GM10266 (cell line): Measurements from ENCODE around the gene UVRAG.

Experiments
- DNase-seq: peaks from one replicate; pipeline ENCODE4 v3.0.0; 2012; ENCODE audit errors: extremely low spot score
- CTCF ChIP-seq: IDR thresholded peaks from 2 replicates; pipeline ENCODE4 v1.5.1; 2012; ENCODE audit warnings: mild to moderate bottlenecking, low read depth; ENCODE audit not compliant: control insufficient read depth, insufficient read depth; ENCODE audit errors: missing control alignments

UVRAG gene

GRCh38 chr11:76159303-76159937 lies 344.4 kb downstream of the UVRAG start:
- TF ChIP-seq CTCF, result no peak

GRCh38 chr11:76159983-76160661 lies 345.1 kb downstream of the UVRAG start:
- TF ChIP-seq CTCF, result no peak
- DNase-seq, result no peak

More at GRCh38 chr11:76159303-76159937, 344.4 kb downstream of the UVRAG start:
- DNase-seq, result no peak

GRCh38 chr11:76160856-76161255 lies 345.8 kb downstream of the UVRAG start:
- no peak for DNase-seq
- TF ChIP-seq CTCF, result no peak

DNA sequence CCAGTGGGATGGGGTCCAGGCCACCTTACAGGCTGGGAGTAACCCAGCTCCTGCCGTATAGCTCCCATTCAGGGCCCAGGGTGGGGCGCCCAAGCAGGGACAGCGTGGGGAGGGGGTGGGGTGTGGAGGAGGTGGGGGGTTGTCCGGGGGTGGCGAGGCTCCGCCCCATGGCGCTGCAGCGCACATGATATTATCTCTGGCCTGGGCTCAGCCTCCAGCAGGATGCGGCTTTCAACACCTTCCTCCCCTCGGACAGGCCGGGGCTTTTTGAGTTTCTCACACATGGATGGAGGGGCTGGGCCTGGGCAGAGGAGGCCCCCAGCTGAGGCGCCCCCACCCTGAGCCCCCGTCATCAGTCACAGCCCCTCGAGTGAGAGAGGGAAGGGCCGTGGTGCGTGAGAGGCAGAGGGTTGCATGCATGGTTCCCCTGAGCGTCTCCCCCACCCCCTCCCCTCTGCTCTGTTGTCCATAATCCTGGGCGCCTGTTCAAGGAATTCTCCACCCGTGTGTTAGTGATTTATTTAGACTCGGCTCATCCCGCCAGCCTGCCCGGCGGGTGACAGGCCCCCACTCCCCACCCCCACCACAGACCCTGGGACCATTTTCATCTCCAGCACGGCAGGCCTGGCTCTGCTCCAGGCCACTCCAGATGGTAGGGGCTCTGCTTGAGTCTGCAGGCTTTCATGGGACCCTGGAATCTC lies 346.4 kb downstream of the UVRAG start:
- no peak for DNase-seq

DNA sequence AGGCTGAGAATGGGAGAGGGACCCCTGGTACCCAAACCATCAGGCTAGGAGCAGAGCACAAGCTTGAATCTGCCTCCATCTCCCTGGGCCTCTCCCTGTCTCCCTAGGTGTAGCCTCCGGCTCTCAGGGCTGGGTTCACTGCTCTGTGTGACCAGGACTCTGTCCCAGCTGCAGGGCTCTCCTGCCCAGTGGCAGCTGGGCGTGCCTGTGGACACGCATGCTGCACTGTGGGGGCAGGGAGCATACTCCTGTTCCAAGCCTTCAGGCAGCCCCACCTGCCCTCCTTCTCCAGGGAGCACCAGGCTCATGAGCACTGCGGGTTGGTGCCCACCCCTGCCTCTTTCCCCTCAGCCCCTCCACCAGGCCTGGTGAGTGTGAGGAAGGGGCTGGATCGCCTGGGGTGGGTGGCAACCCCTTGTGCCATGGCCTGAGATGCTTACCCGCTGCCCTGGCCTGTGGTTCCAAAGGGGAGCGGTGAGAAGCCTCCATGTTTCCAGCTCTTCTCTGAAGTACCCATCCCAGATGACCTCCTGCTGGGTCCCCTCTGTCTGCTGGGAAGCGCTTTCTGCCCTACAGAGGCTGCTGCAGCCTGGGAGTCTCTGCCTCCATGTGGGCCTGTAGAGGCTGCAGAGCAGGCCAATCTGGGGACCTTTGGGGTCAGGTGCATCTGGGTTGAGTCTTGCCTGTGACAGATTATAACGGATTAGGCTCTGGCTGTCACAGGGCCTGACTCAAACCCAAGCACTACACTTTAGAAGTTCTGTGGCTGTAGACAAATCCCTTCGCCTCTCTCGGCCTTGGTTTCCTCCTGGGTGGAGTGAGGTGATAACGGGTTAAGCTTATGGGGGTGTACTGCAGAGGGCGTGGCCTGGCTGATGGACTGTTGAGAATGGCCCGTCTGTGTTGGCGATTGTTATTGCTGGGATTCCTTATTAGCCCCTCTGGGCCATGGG lies 347.6 kb downstream of the UVRAG start:
- no peak for TF ChIP-seq CTCF
- no peak for DNase-seq

More for the DNA sequence above, 346.4 kb downstream of the UVRAG start:
- TF ChIP-seq CTCF, result no peak

- TF ChIP-seq CTCF, result no peak
Measured at GRCh38 chr11:76163289-76163880, 348.4 kb downstream of the UVRAG start.

More at GRCh38 chr11:76163289-76163880, 348.4 kb downstream of the UVRAG start:
- DNase-seq, result no peak
